Sigmoid colon (tissue), 7 donors: ENCODE measurements around the gene PTX3. TPM values are rescaled to one million over a fixed set of nuclear protein-coding genes. Genes with fewer than 3 reads are reported as not detected.
A peak's percentile ranks its signal among the peaks of the same experiment; 100 is the strongest.

ENCODE experiments used
- DNase-seq: peaks from one replicate; pipeline ENCODE4 v3.0.0-alpha.2; 2019
- H3K27ac ChIP-seq, 4 donors: fragments of 200-600 bp; sonication (generic); one replicate each; pipeline ENCODE4 v1.5.1; 2016 to 2019; ENCODE audit warnings: mild to moderate bottlenecking in 1 of 4
- H3K27me3 ChIP-seq, 3 donors: fragments of 200-600 bp; sonication (generic); one replicate each; pipeline ENCODE4 v1.5.1; 2019; ENCODE audit warnings: mild to moderate bottlenecking in 1 of 3
- H3K36me3 ChIP-seq, 4 donors: fragments of 200-600 bp; sonication (generic); one replicate each; pipeline ENCODE4 v1.5.1; 2016 to 2019
- H3K4me1 ChIP-seq, 4 donors: fragments of 200-600 bp; sonication (generic); one replicate each; pipeline ENCODE4 v1.5.1; 2017 to 2019
- H3K4me3 ChIP-seq, 4 donors: fragments of 200-600 bp; sonication (generic); one replicate each; pipeline ENCODE4 v1.5.1; 2017 to 2019; ENCODE audit warnings: mild to moderate bottlenecking in 2 of 4, moderate library complexity in 1 of 4
- H3K9me3 ChIP-seq, 4 donors: fragments of 200-600 bp in 3 of 4; sonication (generic) in 3 of 4; one replicate each; pipeline versions ENCODE4 v1.5.1 to v1.6.1; 2013 to 2019
- CTCF ChIP-seq, 4 experiments: fragments of 450-650 bp in 3 of 4; fragments of 200-600 bp in 1 of 4; IDR thresholded peaks; one replicate each; pipeline ENCODE4 v1.5.1; 2016 to 2019; ENCODE audit warnings: antibody characterized with exemption in 4 of 4, mild to moderate bottlenecking in 3 of 4, moderate library complexity in 2 of 4
- EP300 ChIP-seq, 4 donors: sonication (generic); formaldehyde crosslinking; IDR thresholded peaks; one replicate each; pipeline ENCODE4 v1.6.1; 2017; ENCODE audit warnings: antibody characterized with exemption in 4 of 4
- POLR2A ChIP-seq, 2 donors: fragments of 450-650 bp; IDR thresholded peaks; one replicate each; pipeline ENCODE4 v1.6.1; 2016; ENCODE audit warnings: antibody characterized with exemption in 2 of 2, mild to moderate bottlenecking in 2 of 2, moderate library complexity in 2 of 2
- POLR2AphosphoS5 ChIP-seq, 4 donors: sonication (generic); formaldehyde crosslinking; IDR thresholded peaks; one replicate each; pipeline ENCODE4 v1.6.1; 2017; ENCODE audit warnings: antibody characterized with exemption in 4 of 4
- WGBS, 2 donors: extraction: QIAGEN DNeasy Blood & Tissue Kit; methylation state at CpG; one replicate each; pipeline ENCODE4 v1.1.7; 2013; 5-methylcytosine and 5-hydroxymethylcytosine counted together
- intact Hi-C: fragments of 100-400 bp; cut with DNase I; formaldehyde crosslinking; loops from one replicate; pipeline ENCODE4 v1.15.1; 2023
- polyA plus RNA-seq, 3 donors: library from polyadenylated mRNA; stranded (reverse); fragments of 200-250 nt; gene quantifications; one replicate each; pipeline ENCODE4 v1.2.3, GENCODE V29; 2013
- total RNA-seq, 4 donors: library from RNA; depleted of rRNA; stranded (reverse); fragments of >200 nt; gene quantifications; one replicate each; pipeline ENCODE4 v1.1.0, GENCODE V29; 2016
- donor health status: healthy with polysubstance abuse.
- donor health status: Bipolar disorder and iron deficiency.
- donor health status: healthy.

PTX3 gene
- total RNA-seq (10 to 100 TPM in 2 of 4 donors, 1 to 10 TPM in 1, under 1 TPM in 1; 0.83 to 34.2 (median 7.3) TPM), polyA plus RNA-seq (10 to 100 TPM in 1 of 3 donors, 1 to 10 TPM in 1, under 1 TPM in 1; 0.69 to 10.9 (median 5.4) TPM)

- intact Hi-C loops, result loop anchor here (5.0 kb wide), 1 partner anchor 234 kb away; no protein-coding TSS in a partner anchor
- H3K4me3 ChIP-seq, result peak within 1 kb of the TSS; percentile 38 to 78 (median 66)
- H3K27ac ChIP-seq, result peak within 1 kb of the TSS; percentile 62 to 85 (median 74)
- H3K9me3 ChIP-seq, result no peaks in the 10 kb centered on the region
- no peaks in the 10 kb centered on the region for H3K27me3 ChIP-seq
- H3K4me1 ChIP-seq, result peaks cover 0 to 30% (median 8%) of the 10 kb centered on the region in 4 donors
- H3K36me3 ChIP-seq, result no peaks in the 10 kb centered on the region
- 5 to 21% methylated on average over 15 of the region's 15 CpGs for WGBS, 2 donors
- TF ChIP-seq POLR2AphosphoS5 (IDR thresholded peaks at IDR 0.05) (peak; percentile 27 to 58 (median 39)), CTCF (IDR thresholded peaks at IDR 0.05) (no peak)
- DNase-seq, result peak; percentile 75
Measured at GRCh38 chr3:157436583-157437291, at the start of gene PTX3. TSS of gene PTX3 (plus strand) at chr3:157436850. CDS start at chr3:157436934, 84 bp downstream.

- intact Hi-C loops, result no loop called here
- DNase-seq, result no peak
- Histone ChIP-seq H3K4me1 (no peaks in the 10 kb centered on the region), H3K9me3 (no peaks in the 10 kb centered on the region), H3K27ac (no peak overlapping the region), H3K27me3 (no peaks in the 10 kb centered on the region), H3K4me3 (no peak overlapping the region), H3K36me3 (no peaks in the 10 kb centered on the region)
- TF ChIP-seq POLR2A (IDR thresholded peaks at IDR 0.05) (no peak), EP300 (IDR thresholded peaks at IDR 0.05) (no peak), CTCF (IDR thresholded peaks at IDR 0.05) (no peak), POLR2AphosphoS5 (IDR thresholded peaks at IDR 0.05) (no peak)
- WGBS, 2 donors, result 30 to 87% methylated on average over 3 of the region's 3 CpGs
Measured at GRCh38 chr3:157387708-157388435, 48.8 kb upstream of the PTX3 start.

- TF ChIP-seq POLR2AphosphoS5 (IDR thresholded peaks at IDR 0.05) (no peak), EP300 (IDR thresholded peaks at IDR 0.05) (no peak), POLR2A (IDR thresholded peaks at IDR 0.05) (no peak), CTCF (IDR thresholded peaks at IDR 0.05) (no peak)
Measured at GRCh38 chr3:157388976-157389375, 47.7 kb upstream of the PTX3 start.

GRCh38 chr3:157390713-157391515 lies 45.7 kb upstream of the PTX3 start:
- 89 to 91% methylated on average over 9 of the region's 9 CpGs for WGBS, 2 donors
- no peaks in the 10 kb centered on the region for H3K27me3 ChIP-seq

More at GRCh38 chr3:157388976-157389375, 47.7 kb upstream of the PTX3 start:
- H3K4me1 ChIP-seq, result no peaks in the 10 kb centered on the region
- DNase-seq, result no peak
- no peak overlapping the region for H3K4me3 ChIP-seq
- no peaks in the 10 kb centered on the region for H3K9me3 ChIP-seq
- H3K27ac ChIP-seq, result no peak overlapping the region
- intact Hi-C loops, result no loop called here
- H3K36me3 ChIP-seq, result no peaks in the 10 kb centered on the region
- no peaks in the 10 kb centered on the region for H3K27me3 ChIP-seq

More at GRCh38 chr3:157390713-157391515, 45.7 kb upstream of the PTX3 start:
- intact Hi-C loops, result no loop called here
- Histone ChIP-seq H3K4me1 (no peaks in the 10 kb centered on the region), H3K4me3 (no peak overlapping the region), H3K9me3 (no peaks in the 10 kb centered on the region), H3K36me3 (no peaks in the 10 kb centered on the region), H3K27ac (no peak overlapping the region)
- DNase-seq, result no peak
- TF ChIP-seq POLR2AphosphoS5 (IDR thresholded peaks at IDR 0.05) (no peak), POLR2A (IDR thresholded peaks at IDR 0.05) (no peak), CTCF (IDR thresholded peaks at IDR 0.05) (no peak), EP300 (IDR thresholded peaks at IDR 0.05) (no peak)
